Gastroesophageal sphincter (tissue), 4 donors: Measurements from ENCODE around the gene LNX1. TPM values are rescaled to one million over a fixed set of nuclear protein-coding genes. Genes with fewer than 3 reads are reported as not detected.
A peak's percentile ranks its signal among the peaks of the same experiment; 100 is the strongest.
"Not testable (repeated sequence)": the region's sequence is repeated elsewhere in the genome, so short reads cannot be mapped to it uniquely, and the experiment has no call there.

ENCODE experiments used
- ATAC-seq: fragments of 150-250 bp; one replicate; pipeline ENCODE4 v1.9.1; 2016; ENCODE audit warnings: mild to moderate bottlenecking, moderate library complexity
- H3K27ac ChIP-seq, 4 donors: fragments of 200-600 bp; sonication (generic) in 3 of 4; 1 replicate in 3 of 4; 2 replicates in 1 of 4; pipeline ENCODE4 v1.5.1; 2016 to 2019
- H3K27me3 ChIP-seq: fragments of 200-600 bp; sonication (generic); one replicate; pipeline ENCODE4 v1.5.1; 2019
- H3K36me3 ChIP-seq, 2 donors: fragments of 200-600 bp; sonication (generic); one replicate each; pipeline ENCODE4 v1.5.1; 2019; ENCODE audit warnings: control low read depth in 1 of 2
- H3K4me1 ChIP-seq, 3 donors: fragments of 200-600 bp; sonication (generic); 1 replicate in 2 of 3; 2 replicates in 1 of 3; pipeline ENCODE4 v1.5.1; 2016 to 2019; ENCODE audit warnings: control low read depth in 2 of 3
- H3K4me3 ChIP-seq, 2 donors: fragments of 200-600 bp; sonication (generic); one replicate each; pipeline ENCODE4 v1.5.1; 2019; ENCODE audit warnings: mild to moderate bottlenecking in 1 of 2, moderate library complexity in 1 of 2
- H3K9me3 ChIP-seq, 3 donors: fragments of 200-600 bp; sonication (generic); one replicate each; pipeline ENCODE4 v1.5.1; 2017 to 2019; ENCODE audit warnings: control low read depth in 2 of 3
- CTCF ChIP-seq, 4 experiments: fragments of 200-600 bp in 2 of 4; fragments of 450-650 bp in 2 of 4; sonication (generic) in 1 of 4; IDR thresholded peaks; one replicate each; pipeline ENCODE4 v1.5.1; 2017 to 2019; ENCODE audit warnings: antibody characterized with exemption in 4 of 4, mild to moderate bottlenecking in 2 of 4, moderate library complexity in 2 of 4
- EP300 ChIP-seq: sonication (generic); formaldehyde crosslinking; IDR thresholded peaks from one replicate; pipeline ENCODE4 v1.6.1; 2017; ENCODE audit warnings: antibody characterized with exemption, mild to moderate bottlenecking
- POLR2A ChIP-seq, 2 donors: fragments of 450-650 bp; IDR thresholded peaks; one replicate each; pipeline ENCODE4 v1.6.1; 2017; ENCODE audit warnings: antibody characterized with exemption in 2 of 2, mild to moderate bottlenecking in 2 of 2, moderate library complexity in 1 of 2
- POLR2AphosphoS5 ChIP-seq: sonication (generic); formaldehyde crosslinking; IDR thresholded peaks from one replicate; pipeline ENCODE4 v1.6.1; 2017; ENCODE audit warnings: antibody characterized with exemption
- WGBS, 2 donors: methylation state at CpG; one replicate each; pipeline ENCODE4 v1.1.5; 2018; ENCODE audit warnings: low coverage in 1 of 2; 5-methylcytosine and 5-hydroxymethylcytosine counted together
- total RNA-seq, 4 donors: library from RNA; depleted of rRNA; stranded (reverse); fragments of >200 nt; gene quantifications; one replicate each; pipeline ENCODE4 v1.1.0, GENCODE V29; 2016

The LNX1 gene
- total RNA-seq, 4 donors from 2014 or later = 2.6 to 13.6 (median 7.2) TPM

GRCh38 chr4:53477636-53478035, 113.7 kb downstream of the LNX1 start:
- H3K9me3 ChIP-seq = no peaks in the 10 kb centered on the region
- no peak overlapping the region for H3K27ac ChIP-seq
- no peak for TF ChIP-seq POLR2A (IDR thresholded peaks at IDR 0.05)
- no peak for TF ChIP-seq POLR2AphosphoS5
- TF ChIP-seq CTCF (IDR thresholded peaks at IDR 0.05) = no peak
- TF ChIP-seq EP300 = no peak
- H3K27me3 ChIP-seq = no peaks in the 10 kb centered on the region
- no peaks in the 10 kb centered on the region for H3K36me3 ChIP-seq
- H3K4me1 ChIP-seq = no peaks in the 10 kb centered on the region
- no peak overlapping the region for H3K4me3 ChIP-seq
- WGBS, 2 donors = 75 to 91% methylated on average over 1 of the region's 1 CpG
- no peak for ATAC-seq

- no peak for ATAC-seq
- Histone ChIP-seq H3K36me3 (no peaks in the 10 kb centered on the region), H3K9me3 (no peaks in the 10 kb centered on the region), H3K4me1 (no peaks in the 10 kb centered on the region), H3K4me3 (no peak overlapping the region), H3K27ac (no peak overlapping the region), H3K27me3 (no peaks in the 10 kb centered on the region)
- TF ChIP-seq POLR2AphosphoS5 (no peak), CTCF (IDR thresholded peaks at IDR 0.05) (no peak), POLR2A (IDR thresholded peaks at IDR 0.05) (no peak)
- 70 to 73% methylated on average over 4 to 5 of the region's 5 CpGs for WGBS, 2 donors
Observed at GRCh38 chr4:53477038-53477565, 114.2 kb downstream of the LNX1 start.

GRCh38 chr4:53476232-53477037, 114.9 kb downstream of the LNX1 start:
- H3K27ac ChIP-seq = no peak overlapping the region
- no peak overlapping the region for H3K4me3 ChIP-seq
- no peaks in the 10 kb centered on the region for H3K9me3 ChIP-seq
- TF ChIP-seq POLR2AphosphoS5 (no peak), EP300 (no peak), CTCF (IDR thresholded peaks at IDR 0.05) (no peak), POLR2A (IDR thresholded peaks at IDR 0.05) (no peak)
- ATAC-seq = peak; percentile 69
- H3K27me3 ChIP-seq = no peaks in the 10 kb centered on the region
- 60 to 70% methylated on average over 5 to 6 of the region's 10 CpGs for WGBS, 2 donors
- H3K4me1 ChIP-seq = no peaks in the 10 kb centered on the region
- H3K36me3 ChIP-seq = no peaks in the 10 kb centered on the region

- not testable (repeated sequence) for ATAC-seq, H3K27ac ChIP-seq, H3K4me3 ChIP-seq, H3K4me1 ChIP-seq, H3K27me3 ChIP-seq
- WGBS, 2 donors = 100% methylated on average over 2 of the region's 6 CpGs; no CpG with 5 or more reads in 1 of the 2 donors
- Histone ChIP-seq H3K36me3 (peaks cover 0 to 16% of the 10 kb centered on the region in 2 donors), H3K9me3 (peaks cover 0 to 14% (median 0%) of the 10 kb centered on the region in 3 donors)
Observed at GRCh38 chr4:53466576-53466975, 124.7 kb downstream of the LNX1 start.

- H3K27ac ChIP-seq = no peak overlapping the region
- TF ChIP-seq POLR2AphosphoS5 (no peak), POLR2A (IDR thresholded peaks at IDR 0.05) (no peak), CTCF (IDR thresholded peaks at IDR 0.05) (no peak), EP300 (no peak)
- no peak overlapping the region for H3K4me3 ChIP-seq
- no peaks in the 10 kb centered on the region for H3K4me1 ChIP-seq
- ATAC-seq = no peak
- H3K27me3 ChIP-seq = no peaks in the 10 kb centered on the region
- peaks cover 0 to 14% (median 0%) of the 10 kb centered on the region in 3 donors for H3K9me3 ChIP-seq
- peaks cover 0 to 23% of the 10 kb centered on the region in 2 donors for H3K36me3 ChIP-seq
Observed at GRCh38 chr4:53465891-53466290, 125.4 kb downstream of the LNX1 start.
